Smooth muscle cell of the coronary artery (primary cell): Measurements from ENCODE around the gene ID1. TPM values are rescaled to one million over a fixed set of nuclear protein-coding genes. Genes with fewer than 3 reads are reported as not detected.

Experiments
- total RNA-seq: library from RNA; depleted of rRNA; stranded (reverse); fragments of >200 nt; gene quantifications from 2 replicates; pipeline ENCODE4 v1.2.3, GENCODE V29; 2014; ENCODE audit warnings: low replicate concordance

Gene ID1, protein sequence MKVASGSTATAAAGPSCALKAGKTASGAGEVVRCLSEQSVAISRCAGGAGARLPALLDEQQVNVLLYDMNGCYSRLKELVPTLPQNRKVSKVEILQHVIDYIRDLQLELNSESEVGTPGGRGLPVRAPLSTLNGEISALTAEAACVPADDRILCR
- 6.4 and 565 TPM in 2 replicates for total RNA-seq

DNA sequence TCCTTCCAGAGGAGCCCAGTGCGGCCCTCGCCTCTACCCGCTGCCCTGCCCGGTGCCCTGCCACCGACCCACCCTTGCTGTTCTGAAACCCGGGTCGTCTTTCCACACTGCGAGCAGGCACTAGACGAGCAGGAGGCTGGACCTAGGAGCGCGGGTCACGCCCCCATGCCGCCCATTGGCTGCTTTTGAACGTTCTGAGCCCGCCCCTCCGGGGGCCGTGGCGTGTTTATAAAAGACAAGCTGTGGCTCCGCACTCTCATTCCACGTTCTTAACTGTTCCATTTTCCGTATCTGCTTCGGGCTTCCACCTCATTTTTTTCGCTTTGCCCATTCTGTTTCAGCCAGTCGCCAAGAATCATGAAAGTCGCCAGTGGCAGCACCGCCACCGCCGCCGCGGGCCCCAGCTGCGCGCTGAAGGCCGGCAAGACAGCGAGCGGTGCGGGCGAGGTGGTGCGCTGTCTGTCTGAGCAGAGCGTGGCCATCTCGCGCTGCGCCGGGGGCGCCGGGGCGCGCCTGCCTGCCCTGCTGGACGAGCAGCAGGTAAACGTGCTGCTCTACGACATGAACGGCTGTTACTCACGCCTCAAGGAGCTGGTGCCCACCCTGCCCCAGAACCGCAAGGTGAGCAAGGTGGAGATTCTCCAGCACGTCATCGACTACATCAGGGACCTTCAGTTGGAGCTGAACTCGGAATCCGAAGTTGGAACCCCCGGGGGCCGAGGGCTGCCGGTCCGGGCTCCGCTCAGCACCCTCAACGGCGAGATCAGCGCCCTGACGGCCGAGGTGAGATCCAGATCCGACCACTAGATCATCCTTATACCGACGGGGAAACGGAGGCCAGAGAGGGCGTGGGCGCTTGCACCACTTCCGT is at the start of gene ID1:
ID1 (plus strand) TSS at position 259 of the 871 bp plus-strand sequence; CDS start at position 358, 99 bp downstream.

GRCh38 chr20:31637660-31638059 is 32.6 kb downstream of the ID1 start, which contains the start of gene COX4I2:
Gene COX4I2 (plus strand): TSS chr20:31637912. CDS start chr20:31639018, 1,106 bp downstream.

Other genes with a start within 250 kb of the ID1 start
- gene DEFB118, start 236.7 kb upstream of the ID1 start, total RNA-seq = not detected in 2 replicates
- gene DEFB119, start 214.7 kb upstream of the ID1 start, total RNA-seq = not detected in 2 replicates
- gene DEFB121, start 199.1 kb upstream of the ID1 start, total RNA-seq = not detected in 2 replicates
- not detected in 2 replicates for gene DEFB123, start 164.7 kb upstream of the ID1 start, total RNA-seq
- not detected in 2 replicates for gene DEFB124, start 130.2 kb upstream of the ID1 start, total RNA-seq
- gene REM1, start 130.0 kb upstream of the ID1 start, total RNA-seq = 0.15 TPM in 1 of 2 replicates, not detected in the other
- gene HM13, start 90.8 kb upstream of the ID1 start, total RNA-seq = 45.0 and 55.8 TPM in 2 replicates
- 0.08 TPM in 1 of 2 replicates, not detected in the other for gene COX4I2, start 32.6 kb downstream of the ID1 start, total RNA-seq
- 36.9 and 59.4 TPM in 2 replicates for gene BCL2L1, start 117.6 kb downstream of the ID1 start, total RNA-seq
- 1.2 and 40.1 TPM in 2 replicates for gene TPX2, start 134.0 kb downstream of the ID1 start, total RNA-seq
- gene MYLK2, start 214.1 kb downstream of the ID1 start, total RNA-seq = 1.1 TPM in 1 of 2 replicates, not detected in the other
- 0.35 and 26.9 TPM in 2 replicates for gene FOXS1, start 240.3 kb downstream of the ID1 start, total RNA-seq